ENCODE results near the gene ROR2. TPM values are rescaled to one million over a fixed set of nuclear protein-coding genes. Genes with fewer than 3 reads are reported as not detected.
A peak's percentile ranks its signal among the peaks of the same experiment; 100 is the strongest.

Gene ROR2
- total and polyA plus RNA-seq, 2 experiments from 2014 or later: 8.1 to 18.8 TPM

- no peak for DNase-seq (ENCODE audit: low spot score)
- H3F3A ChIP-seq (replicated peaks; ENCODE audit: low read depth): no peaks in the 10 kb centered on the region
- H3K27me3 ChIP-seq (ENCODE audit: insufficient read depth): no peaks in the 10 kb centered on the region
- Mint-ChIP-seq H3K4me1 (peaks cover 4% of the 10 kb centered on the region; the same call in 1 of the 3 replicates), H3K27me3 (ENCODE audit: insufficient read depth, low read depth, poor library complexity) (peaks cover 5% of the 10 kb centered on the region), H3K36me3 (ENCODE audit: low read depth) (0 out of 3 replicates have a peak, but pooled peaks cover 3% of the 10 kb centered on the region), H3K4me3 (no peak overlapping the region), H3K27ac (no peak overlapping the region), H3K9me3 (no peaks in the 10 kb centered on the region)
- no peak for ATAC-seq
- no peaks in the 10 kb centered on the region for H3K36me3 ChIP-seq (ENCODE audit: insufficient read depth)
- H3K4me2 ChIP-seq: no peak overlapping the region
- no peaks in the 10 kb centered on the region for H4K20me1 ChIP-seq (replicated peaks; ENCODE audit: insufficient read depth)
- no peak overlapping the region for H3K27ac ChIP-seq (ENCODE audit: low read depth)
- H2AFZ ChIP-seq: no peak overlapping the region
- H3K4me3 ChIP-seq: no peak overlapping the region
- TF ChIP-seq ZNF331 (CRISPR knock-in tag; IDR thresholded peaks at IDR 0.05; ENCODE audit: low read depth): no peak
- no peaks in the 10 kb centered on the region for H3K79me2 ChIP-seq (replicated peaks; ENCODE audit: insufficient read depth)
- H3K9me2 ChIP-seq (ENCODE audit: insufficient read depth): no peaks in the 10 kb centered on the region
- no peaks in the 10 kb centered on the region for H3K4me1 ChIP-seq (ENCODE audit: insufficient read depth)
Observed at GRCh38 chr9:91727972-91728371, 222.1 kb downstream of the ROR2 start.

GRCh38 chr9:91727316-91727861, 222.6 kb downstream of the ROR2 start:
- Histone ChIP-seq H3K27ac (ENCODE audit: low read depth) (no peak overlapping the region), H2AFZ (no peak overlapping the region), H4K20me1 (replicated peaks; ENCODE audit: insufficient read depth) (no peaks in the 10 kb centered on the region), H3K9me2 (ENCODE audit: insufficient read depth) (no peaks in the 10 kb centered on the region), H3K27me3 (ENCODE audit: insufficient read depth) (no peaks in the 10 kb centered on the region), H3K79me2 (replicated peaks; ENCODE audit: insufficient read depth) (no peaks in the 10 kb centered on the region), H3K4me1 (ENCODE audit: insufficient read depth) (no peaks in the 10 kb centered on the region), H3F3A (replicated peaks; ENCODE audit: low read depth) (no peaks in the 10 kb centered on the region), H3K4me3 (no peak overlapping the region), H3K4me2 (no peak overlapping the region), H3K36me3 (ENCODE audit: insufficient read depth) (no peaks in the 10 kb centered on the region)
- Mint-ChIP-seq H3K4me3 (no peak overlapping the region), H3K27me3 (ENCODE audit: insufficient read depth, low read depth, poor library complexity) (peaks cover 5% of the 10 kb centered on the region), H3K36me3 (ENCODE audit: low read depth) (0 out of 3 replicates have a peak, but pooled peaks cover 3% of the 10 kb centered on the region), H3K9me3 (no peaks in the 10 kb centered on the region), H3K27ac (0 out of 2 replicates have a peak overlapping the region, but pooled peaks have one; percentile 48), H3K4me1 (peaks cover 4% of the 10 kb centered on the region; the same call in 1 of the 3 replicates)
- DNase-seq (ENCODE audit: low spot score): peak; percentile 80
- peak; percentile 99 for ATAC-seq
- TF ChIP-seq, protein P1, sequence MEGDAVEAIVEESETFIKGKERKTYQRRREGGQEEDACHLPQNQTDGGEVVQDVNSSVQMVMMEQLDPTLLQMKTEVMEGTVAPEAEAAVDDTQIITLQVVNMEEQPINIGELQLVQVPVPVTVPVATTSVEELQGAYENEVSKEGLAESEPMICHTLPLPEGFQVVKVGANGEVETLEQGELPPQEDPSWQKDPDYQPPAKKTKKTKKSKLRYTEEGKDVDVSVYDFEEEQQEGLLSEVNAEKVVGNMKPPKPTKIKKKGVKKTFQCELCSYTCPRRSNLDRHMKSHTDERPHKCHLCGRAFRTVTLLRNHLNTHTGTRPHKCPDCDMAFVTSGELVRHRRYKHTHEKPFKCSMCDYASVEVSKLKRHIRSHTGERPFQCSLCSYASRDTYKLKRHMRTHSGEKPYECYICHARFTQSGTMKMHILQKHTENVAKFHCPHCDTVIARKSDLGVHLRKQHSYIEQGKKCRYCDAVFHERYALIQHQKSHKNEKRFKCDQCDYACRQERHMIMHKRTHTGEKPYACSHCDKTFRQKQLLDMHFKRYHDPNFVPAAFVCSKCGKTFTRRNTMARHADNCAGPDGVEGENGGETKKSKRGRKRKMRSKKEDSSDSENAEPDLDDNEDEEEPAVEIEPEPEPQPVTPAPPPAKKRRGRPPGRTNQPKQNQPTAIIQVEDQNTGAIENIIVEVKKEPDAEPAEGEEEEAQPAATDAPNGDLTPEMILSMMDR (conservative IDR thresholded peaks at IDR 0.05; ENCODE audit: low read depth in 2 of 2): peak; percentile 68
- TF ChIP-seq STAT1 (IDR thresholded peaks at IDR 0.05; ENCODE audit: unreplicated experiment) (no peak), EZH2 (IDR thresholded peaks at IDR 0.05; ENCODE audit: low read depth, unreplicated experiment) (no peak), JUNB (IDR thresholded peaks at IDR 0.05; ENCODE audit: unreplicated experiment) (no peak), ZNF331 (CRISPR knock-in tag; IDR thresholded peaks at IDR 0.05; ENCODE audit: low read depth) (no peak), REST (IDR thresholded peaks at IDR 0.05; ENCODE audit: unreplicated experiment) (no peak)

Data from GM23338 (cell line).